Mucosa of rectum (tissue), 2 donors: ENCODE data around the gene PCBP3.
"Not testable (repeated sequence)": the region's sequence is repeated elsewhere in the genome, so short reads cannot be mapped to it uniquely, and the experiment has no call there.

Experiments
- H3K27ac ChIP-seq, 2 donors: one replicate each; pipeline ENCODE4 v1.7.0; 2013; ENCODE audit warnings: inconsistent platforms in 2 of 2, low read depth in 2 of 2, low read length in 2 of 2
- H3K27me3 ChIP-seq, 2 donors: one replicate each; pipeline ENCODE4 v1.7.0; 2013; ENCODE audit warnings: low read length in 2 of 2; ENCODE audit not compliant: control insufficient read depth in 2 of 2, insufficient read depth in 2 of 2
- H3K36me3 ChIP-seq, 2 donors: one replicate each; pipeline ENCODE4 v1.7.0; 2013; ENCODE audit warnings: low read length in 2 of 2; ENCODE audit not compliant: control insufficient read depth in 2 of 2, insufficient read depth in 2 of 2
- H3K4me1 ChIP-seq, 2 donors: one replicate each; pipeline ENCODE4 v1.7.0; 2013; ENCODE audit warnings: low read length in 2 of 2, mild to moderate bottlenecking in 1 of 2; ENCODE audit not compliant: control insufficient read depth in 2 of 2, insufficient read depth in 2 of 2
- H3K4me3 ChIP-seq, 2 donors: one replicate each; pipeline ENCODE4 v1.7.0; 2013; ENCODE audit warnings: low read length in 2 of 2
- H3K9ac ChIP-seq, 2 donors: one replicate each; pipeline ENCODE4 v1.7.0; 2013; ENCODE audit warnings: low read length in 2 of 2, low read depth in 1 of 2, mild to moderate bottlenecking in 1 of 2
- H3K9me3 ChIP-seq, 2 donors: one replicate each; pipeline ENCODE4 v1.7.0; 2013; ENCODE audit warnings: low read length in 2 of 2; ENCODE audit not compliant: control insufficient read depth in 2 of 2
- donor health status: healthy.
- donor health status: Normal muscosa, but diverticular disease.

The PCBP3 gene

DNA sequence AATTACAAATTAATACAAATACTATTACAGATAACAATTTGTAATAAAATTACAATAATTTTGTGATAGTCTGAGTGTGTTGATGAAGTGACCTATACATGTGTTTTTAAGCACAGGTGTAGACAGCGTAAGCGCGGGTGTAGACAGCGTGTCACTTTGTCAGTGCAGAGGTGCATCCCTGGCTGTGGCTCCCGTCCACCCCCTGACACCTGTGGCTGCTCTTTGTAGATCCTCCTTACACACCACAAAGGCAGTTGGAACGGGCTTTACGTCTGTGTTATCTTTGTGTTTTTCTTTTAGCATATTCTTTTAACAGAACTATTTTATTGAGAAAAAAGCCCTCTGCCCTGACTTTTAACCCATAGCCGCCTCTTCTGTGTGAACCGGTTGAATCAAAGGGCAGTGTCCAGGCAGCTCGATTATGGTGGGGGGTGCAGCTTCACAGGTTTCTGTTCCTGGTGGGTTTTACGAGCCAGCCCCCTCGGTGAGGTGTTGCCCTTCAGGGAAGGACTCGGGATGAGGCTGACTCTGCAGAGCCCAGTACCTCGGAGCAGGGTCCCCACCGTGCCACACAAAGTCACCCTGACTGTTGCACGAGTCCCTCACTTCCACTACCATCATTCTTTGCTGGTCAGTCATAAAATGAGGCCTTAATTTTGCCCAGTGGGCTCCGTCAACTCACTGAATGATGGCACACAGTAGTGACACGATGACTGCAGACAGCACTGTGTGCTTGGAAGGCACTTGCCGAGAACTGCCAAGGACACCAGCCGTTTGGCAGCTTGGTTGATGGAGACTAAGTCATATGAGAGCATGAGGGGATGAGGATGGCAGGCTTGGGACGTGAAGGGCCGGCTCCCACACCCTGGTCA is 251.6 kb downstream of the PCBP3 start:
- Histone ChIP-seq H3K27me3 (no peaks in the 10 kb centered on the region), H3K4me1 (peaks cover 0 to 6% of the 10 kb centered on the region in 2 donors), H3K9me3 (no peaks in the 10 kb centered on the region), H3K9ac (no peak overlapping the region), H3K4me3 (no peak overlapping the region), H3K27ac (no peak overlapping the region), H3K36me3 (no peaks in the 10 kb centered on the region)

DNA sequence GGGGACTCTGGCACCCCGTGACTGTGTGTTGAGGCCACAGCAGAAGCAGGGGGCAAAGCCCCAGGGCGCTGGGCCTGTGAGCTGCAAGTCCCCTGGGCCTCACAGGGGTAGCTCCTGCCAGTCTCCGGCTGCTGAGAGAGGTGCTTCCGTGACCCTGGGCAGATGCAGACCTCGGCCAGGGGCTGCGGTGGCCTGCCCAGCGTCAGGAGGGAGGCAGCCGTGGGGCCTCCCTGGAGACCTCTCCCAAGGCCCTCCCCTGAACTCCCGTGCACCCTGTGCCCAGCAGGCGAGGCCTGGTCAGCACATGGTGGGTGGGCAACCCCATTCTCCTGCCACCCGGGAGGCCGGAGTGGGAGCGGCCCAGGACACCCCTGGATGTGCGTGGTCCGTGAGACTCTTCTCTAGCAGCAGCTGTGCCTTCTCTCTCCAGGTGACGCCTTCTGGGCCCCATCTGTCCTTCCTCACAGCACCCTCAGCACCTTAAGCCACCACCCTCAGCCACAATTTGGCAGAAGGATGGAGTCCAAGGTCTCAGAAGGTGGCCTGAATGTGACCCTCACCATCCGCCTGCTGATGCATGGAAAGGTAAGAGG is 252.3 kb downstream of the PCBP3 start:
- no peak overlapping the region for H3K4me3 ChIP-seq
- no peaks in the 10 kb centered on the region for H3K9me3 ChIP-seq
- no peak overlapping the region for H3K27ac ChIP-seq
- no peaks in the 10 kb centered on the region for H3K36me3 ChIP-seq
- no peaks in the 10 kb centered on the region for H3K27me3 ChIP-seq
- H3K4me1 ChIP-seq, result peaks cover 0 to 6% of the 10 kb centered on the region in 2 donors
- H3K9ac ChIP-seq, result no peak overlapping the region

DNA sequence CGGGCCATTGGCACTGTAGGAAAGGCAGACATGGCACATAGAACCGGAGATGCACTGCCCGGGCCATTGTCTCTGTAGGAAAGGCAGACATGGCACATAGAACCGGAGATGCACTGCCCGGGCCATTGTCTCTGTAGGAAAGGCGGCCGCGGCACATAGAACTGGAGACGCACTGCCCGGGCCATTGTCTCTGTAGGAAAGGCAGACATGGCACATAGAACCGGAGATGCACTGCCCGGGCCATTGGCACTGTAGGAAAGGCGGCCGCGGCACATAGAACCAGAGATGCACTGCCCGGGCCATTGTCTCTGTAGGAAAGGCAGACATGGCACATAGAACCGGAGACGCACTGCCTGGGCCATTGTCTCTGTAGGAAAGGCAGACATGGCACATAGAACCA is 252.9 kb downstream of the PCBP3 start:
- not testable (repeated sequence) for H3K4me1 ChIP-seq, H3K9me3 ChIP-seq, H3K9ac ChIP-seq, H3K4me3 ChIP-seq, H3K36me3 ChIP-seq, H3K27ac ChIP-seq, H3K27me3 ChIP-seq

- no peaks in the 10 kb centered on the region for H3K27me3 ChIP-seq
- H3K9me3 ChIP-seq, result no peaks in the 10 kb centered on the region
- H3K36me3 ChIP-seq, result no peaks in the 10 kb centered on the region
- H3K27ac ChIP-seq, result no peak overlapping the region
- peaks cover 0 to 6% of the 10 kb centered on the region in 2 donors for H3K4me1 ChIP-seq
- H3K4me3 ChIP-seq, result no peak overlapping the region
- no peak overlapping the region for H3K9ac ChIP-seq
These were observed 253.9 kb downstream of the PCBP3 start for GRCh38 chr21:45897191-45898027.

- Histone ChIP-seq H3K36me3 (no peaks in the 10 kb centered on the region), H3K9me3 (no peaks in the 10 kb centered on the region), H3K27ac (no peak overlapping the region), H3K4me1 (peaks cover 0 to 6% of the 10 kb centered on the region in 2 donors), H3K27me3 (no peaks in the 10 kb centered on the region), H3K9ac (no peak overlapping the region), H3K4me3 (no peak overlapping the region)
These were observed 254.5 kb downstream of the PCBP3 start for GRCh38 chr21:45898028-45898350.

- Histone ChIP-seq H3K27me3 (no peaks in the 10 kb centered on the region), H3K4me1 (peaks cover 0 to 6% of the 10 kb centered on the region in 2 donors), H3K9me3 (no peaks in the 10 kb centered on the region), H3K9ac (no peak overlapping the region), H3K36me3 (no peaks in the 10 kb centered on the region), H3K4me3 (no peak overlapping the region), H3K27ac (no peak overlapping the region)
These were observed 255.3 kb downstream of the PCBP3 start for GRCh38 chr21:45898781-45899180.

DNA sequence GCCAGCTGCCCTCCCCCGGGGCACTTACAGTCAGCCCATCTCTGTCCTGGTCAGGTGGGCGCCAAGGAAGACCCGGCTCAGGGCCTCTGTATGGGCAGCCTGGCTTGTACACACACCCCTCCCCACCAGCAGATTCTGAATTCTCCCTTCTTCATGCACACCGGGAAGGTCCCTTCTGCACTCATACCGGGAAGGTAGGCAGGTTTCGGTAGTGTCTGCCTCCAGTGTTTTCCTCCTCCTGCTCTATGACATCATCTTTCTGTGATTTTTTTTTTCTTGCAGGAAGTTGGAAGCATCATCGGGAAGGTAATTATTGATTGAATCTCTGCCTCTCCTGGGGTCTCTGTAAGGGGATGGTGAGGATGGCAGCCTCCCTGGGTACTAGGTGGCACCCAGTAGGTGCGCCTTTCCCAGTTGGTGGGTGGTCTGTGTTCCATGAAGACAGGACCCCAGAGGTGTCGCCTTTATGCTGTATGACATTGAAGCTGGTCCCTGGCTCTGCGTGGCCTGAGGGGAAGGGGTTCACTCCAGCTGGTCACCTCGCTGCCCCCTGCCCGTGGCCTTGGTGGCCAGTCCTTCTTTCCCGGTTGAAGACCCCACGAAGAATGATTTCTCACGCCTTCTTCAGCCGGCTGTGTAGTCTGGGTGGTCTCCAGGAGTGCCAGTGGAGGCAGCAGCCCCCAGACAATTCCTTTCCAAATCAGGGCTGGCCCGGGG is 255.9 kb downstream of the PCBP3 start:
- H3K4me3 ChIP-seq, result no peak overlapping the region
- no peak overlapping the region for H3K27ac ChIP-seq
- H3K27me3 ChIP-seq, result no peaks in the 10 kb centered on the region
- H3K9ac ChIP-seq, result no peak overlapping the region
- H3K36me3 ChIP-seq, result no peaks in the 10 kb centered on the region
- no peaks in the 10 kb centered on the region for H3K4me1 ChIP-seq
- H3K9me3 ChIP-seq, result no peaks in the 10 kb centered on the region

DNA sequence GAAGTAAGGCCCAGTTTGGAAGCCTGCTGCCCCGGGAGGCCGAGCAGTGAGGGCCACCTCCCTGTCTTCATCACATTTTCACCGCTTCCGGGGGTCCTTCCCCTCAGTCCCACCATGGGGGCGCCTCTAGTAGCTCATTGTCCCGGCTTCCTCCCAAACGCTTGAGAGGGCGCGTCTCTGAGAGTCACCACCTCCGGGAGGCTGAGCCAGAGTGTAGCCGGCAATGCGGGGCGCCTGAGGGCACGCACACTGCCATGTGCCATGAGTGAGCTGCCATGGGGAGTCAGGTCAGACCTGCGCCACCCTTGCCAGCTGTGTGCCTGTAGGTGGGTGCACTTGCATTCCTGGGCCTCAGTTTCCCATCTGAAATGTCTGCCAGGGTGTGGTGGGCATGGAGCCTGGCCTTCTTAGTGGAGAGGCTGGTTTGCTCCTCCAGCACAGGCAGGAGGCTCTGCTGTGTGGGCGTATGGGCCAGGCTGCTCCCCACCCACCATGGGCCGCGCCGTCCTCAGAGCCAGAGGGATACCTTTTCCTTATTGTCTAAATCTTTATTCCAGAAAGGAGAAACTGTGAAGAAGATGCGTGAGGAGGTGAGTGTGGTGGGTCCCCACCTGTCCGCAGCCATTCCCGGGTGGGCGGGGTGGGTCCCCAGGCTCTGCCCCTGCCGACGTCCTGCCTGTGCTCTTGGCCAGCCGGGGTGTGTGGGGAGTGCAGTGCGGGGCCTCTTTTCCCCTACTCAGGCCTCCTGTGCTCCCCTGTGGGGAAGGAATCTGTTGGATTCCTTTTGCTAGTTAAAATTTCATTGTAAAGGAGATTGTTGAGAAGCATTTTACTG is 256.7 kb downstream of the PCBP3 start:
- Histone ChIP-seq H3K27ac (no peak overlapping the region), H3K9me3 (no peaks in the 10 kb centered on the region), H3K27me3 (no peaks in the 10 kb centered on the region), H3K4me3 (no peak overlapping the region), H3K9ac (no peak overlapping the region), H3K36me3 (no peaks in the 10 kb centered on the region), H3K4me1 (no peaks in the 10 kb centered on the region)

DNA sequence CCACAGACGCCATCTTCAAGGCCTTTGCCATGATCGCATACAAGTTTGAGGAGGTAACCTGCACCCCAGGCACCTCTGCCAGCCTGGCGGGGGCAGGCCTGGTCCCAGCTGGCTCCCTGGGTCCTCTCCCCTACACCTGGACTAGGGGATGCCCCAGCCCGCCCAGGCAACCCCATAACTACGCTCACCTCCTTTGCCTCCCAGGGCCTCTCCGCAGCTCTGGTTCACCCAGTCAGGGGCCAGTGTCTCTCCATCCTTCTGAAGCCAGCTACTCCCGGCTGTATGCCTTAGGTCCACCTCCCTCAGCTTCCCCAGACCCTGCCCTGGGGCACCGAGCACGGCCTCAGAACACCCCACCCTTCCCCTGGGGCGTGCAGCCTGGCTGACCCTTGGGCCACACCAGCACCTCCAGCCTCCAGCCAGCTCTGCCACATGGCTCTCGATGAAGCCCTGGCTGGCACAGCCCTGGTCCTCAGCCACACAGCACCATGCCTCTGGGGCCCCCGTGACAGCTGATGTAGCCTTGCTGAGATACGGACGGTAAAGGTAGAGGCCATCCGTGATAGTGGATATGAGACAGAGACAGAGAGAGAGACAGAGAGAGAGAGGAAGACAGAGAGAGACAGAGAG is 257.7 kb downstream of the PCBP3 start:
- no peaks in the 10 kb centered on the region for H3K4me1 ChIP-seq
- H3K9me3 ChIP-seq, result no peaks in the 10 kb centered on the region
- no peak overlapping the region for H3K4me3 ChIP-seq
- no peaks in the 10 kb centered on the region for H3K27me3 ChIP-seq
- no peak overlapping the region for H3K9ac ChIP-seq
- no peak overlapping the region for H3K27ac ChIP-seq
- H3K36me3 ChIP-seq, result no peaks in the 10 kb centered on the region
